Forelimb muscle (tissue), 1 donor: ENCODE data around the gene LRRC17. TPM values are rescaled to one million over a fixed set of nuclear protein-coding genes. Genes with fewer than 3 reads are reported as not detected.

Experiments
- DNase-seq: peaks from one replicate; pipeline ENCODE4 v3.0.0-alpha.2; 2013; ENCODE audit warnings: low read depth
- polyA plus RNA-seq: library from polyadenylated mRNA; unstranded; fragments of 120-200 nt; gene quantifications from one replicate; pipeline ENCODE4 v1.2.1, GENCODE V29; 2013; ENCODE audit not compliant: insufficient read length

The LRRC17 gene
- 28.5 TPM for polyA plus RNA-seq

- DNase-seq = peak; percentile 93
These were observed at the start of gene LRRC17 for GRCh38 chr7:102912742-102913141. Gene LRRC17 (plus strand): TSS chr7:102913000. CDS start chr7:102933914, 20,914 bp downstream.

- DNase-seq = no peak
These were observed 47.8 kb upstream of the LRRC17 start for GRCh38 chr7:102864958-102865357.

- DNase-seq = no peak
These were observed 46.1 kb upstream of the LRRC17 start for GRCh38 chr7:102866535-102867215.

- DNase-seq = no peak
These were observed 43.6 kb upstream of the LRRC17 start for GRCh38 chr7:102869195-102869594.

GRCh38 chr7:102872460-102872859, 40.3 kb upstream of the LRRC17 start:
- no peak for DNase-seq

GRCh38 chr7:102873470-102874165, 39.2 kb upstream of the LRRC17 start:
- no peak for DNase-seq

GRCh38 chr7:102874166-102874829, 38.5 kb upstream of the LRRC17 start:
- no peak for DNase-seq

GRCh38 chr7:102874966-102875365, 37.8 kb upstream of the LRRC17 start:
- no peak for DNase-seq

- no peak for DNase-seq
These were observed 37.0 kb upstream of the LRRC17 start for GRCh38 chr7:102875700-102876295.

- no peak for DNase-seq
These were observed 29.5 kb upstream of the LRRC17 start for GRCh38 chr7:102883098-102883860.

GRCh38 chr7:102888561-102889233, 24.1 kb upstream of the LRRC17 start:
- no peak for DNase-seq

GRCh38 chr7:102889851-102890250, 22.9 kb upstream of the LRRC17 start:
- no peak for DNase-seq

GRCh38 chr7:102890292-102890970, 22.4 kb upstream of the LRRC17 start:
- no peak for DNase-seq

GRCh38 chr7:102890971-102891692, 21.7 kb upstream of the LRRC17 start:
- no peak for DNase-seq

GRCh38 chr7:102891693-102892261, 21.0 kb upstream of the LRRC17 start:
- DNase-seq = no peak

- DNase-seq = no peak
These were observed 20.0 kb upstream of the LRRC17 start for GRCh38 chr7:102892631-102893278.

GRCh38 chr7:102895602-102896001, 17.2 kb upstream of the LRRC17 start:
- no peak for DNase-seq

- DNase-seq = no peak
These were observed 16.2 kb upstream of the LRRC17 start for GRCh38 chr7:102896585-102896984.

- DNase-seq = no peak
These were observed 15.6 kb upstream of the LRRC17 start for GRCh38 chr7:102897211-102897631.
